Measurements from ENCODE around the gene WFS1.

DNA sequence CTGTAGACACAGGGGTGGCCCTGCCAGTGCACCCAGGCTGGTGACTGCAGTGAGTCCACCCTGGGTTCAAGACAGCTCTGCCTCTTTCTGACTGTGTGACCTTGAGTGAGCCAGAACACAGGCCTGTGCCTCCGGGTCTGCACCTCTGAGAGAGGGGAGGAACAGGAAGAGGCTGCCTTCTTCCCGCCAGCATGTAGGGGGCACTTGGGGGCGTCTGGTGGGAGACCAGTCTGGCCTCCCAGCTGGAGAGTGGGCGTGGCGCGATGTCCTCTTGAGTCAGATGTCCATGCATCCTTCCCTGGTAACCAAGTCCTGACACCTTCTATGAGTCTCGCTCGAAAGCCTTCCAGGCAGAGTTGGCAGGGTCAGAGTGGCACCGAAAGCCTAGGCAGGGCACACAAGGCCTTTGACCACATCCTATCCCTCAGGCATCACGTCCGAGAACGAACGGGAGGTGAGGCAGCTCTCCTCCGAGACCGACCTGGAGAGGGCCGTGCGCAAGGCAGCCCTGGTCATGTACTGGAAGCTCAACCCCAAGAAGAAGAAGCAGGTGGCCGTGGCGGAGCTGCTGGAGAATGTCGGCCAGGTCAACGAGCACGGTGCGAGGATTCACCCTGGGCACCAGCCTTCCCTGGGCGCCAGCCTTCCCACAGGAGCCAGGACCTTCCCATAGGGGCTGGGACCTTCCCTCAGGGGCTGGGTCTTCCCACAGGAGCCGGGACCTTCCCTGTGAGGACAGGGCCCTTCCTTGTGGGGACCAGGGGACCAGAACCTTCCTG, 21.3 kb downstream of the WFS1 start:
- TF ChIP-seq TAF1 (IDR thresholded peaks at IDR 0.05; ENCODE audit: low read depth, low read length) (no peak), POLR2A (IDR thresholded peaks at IDR 0.05; ENCODE audit: low read depth, low read length) (no peak), POLR2AphosphoS5 (IDR thresholded peaks at IDR 0.05; ENCODE audit: low read depth, low read length) (no peak)
